WTC11 (cell line): ENCODE results near the gene OGDH.

Source experiments
- CTCF ChIP-seq: fragments of 200-600 bp; IDR thresholded peaks from 2 replicates; pipeline ENCODE4 v1.8.0; 2022; ENCODE audit warnings: antibody characterized with exemption
- IRF2 ChIP-seq: sonication (generic); formaldehyde crosslinking; IDR thresholded peaks from 2 replicates; pipeline ENCODE4 v1.8.0; 2022; ENCODE audit warnings: low read depth, missing genetic modification reagents, borderline replicate concordance
- RELA ChIP-seq: sonication (generic); formaldehyde crosslinking; IDR thresholded peaks from 2 replicates; pipeline ENCODE4 v1.8.1; 2022; ENCODE audit warnings: missing genetic modification reagents, mild to moderate bottlenecking, borderline replicate concordance
- ZNF423 ChIP-seq: fragments of 250-450 bp; sonication (Bioruptor Pico); IDR thresholded peaks from 2 replicates; pipeline ENCODE4 v2.1.2; 2022; ENCODE audit warnings: mild to moderate bottlenecking, moderate library complexity
- TF ChIP-seq, protein P1 (sequence below): sonication (generic); formaldehyde crosslinking; IDR thresholded peaks from 2 replicates; pipeline ENCODE4 v1.8.0; 2022; ENCODE audit warnings: mild to moderate bottlenecking, missing genetic modification reagents

GRCh38 chr7:44748948-44749731 lies 142.7 kb downstream of the OGDH start:
- TF ChIP-seq CTCF (no peak), RELA (CRISPR knock-in tag) (no peak), IRF2 (CRISPR knock-in tag) (no peak), ZNF423 (CRISPR knock-in tag) (no peak)
- TF ChIP-seq, protein P1, sequence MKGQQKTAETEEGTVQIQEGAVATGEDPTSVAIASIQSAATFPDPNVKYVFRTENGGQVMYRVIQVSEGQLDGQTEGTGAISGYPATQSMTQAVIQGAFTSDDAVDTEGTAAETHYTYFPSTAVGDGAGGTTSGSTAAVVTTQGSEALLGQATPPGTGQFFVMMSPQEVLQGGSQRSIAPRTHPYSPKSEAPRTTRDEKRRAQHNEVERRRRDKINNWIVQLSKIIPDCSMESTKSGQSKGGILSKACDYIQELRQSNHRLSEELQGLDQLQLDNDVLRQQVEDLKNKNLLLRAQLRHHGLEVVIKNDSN: no peak
